Caco-2 (cell line): ENCODE measurements around the gene ADNP. TPM values are rescaled to one million over a fixed set of nuclear protein-coding genes. Genes with fewer than 3 reads are reported as not detected.

Experiments used
- BruUV-seq: library from RNA; stranded (reverse); fragments of 400-500 nt; replicated peaks from 2 replicates; lab custom pipeline; 2021; lab: Mats Ljungman, UMichigan
- CTCF ChIA-PET: fragments of 300-600 bp; sonication (Branson Sonifier 250); formaldehyde crosslinking; loops from one replicate; lab custom pipeline; 2022; ENCODE audit warnings: antibody characterized with exemption; lab: Charles Lee
- POLR2A ChIA-PET: fragments of 300-600 bp; sonication (Branson Sonifier 250); formaldehyde crosslinking; loops from one replicate; lab custom pipeline; 2022; ENCODE audit warnings: antibody characterized with exemption; lab: Charles Lee
- DNase-seq, 2 experiments: peaks; one replicate each; pipeline versions ENCODE4 v3.0.0 to v3.0.0-alpha.2; 2020 to 2022
- H3K27me3 ChIP-seq: replicated peaks from 2 replicates; pipeline ENCODE4 v1.6.0; 2011; ENCODE audit warnings: low read length; ENCODE audit not compliant: control insufficient read depth, insufficient read depth
- H3K36me3 ChIP-seq: 2 replicates; pipeline ENCODE4 v1.5.1; 2011; ENCODE audit warnings: low read length; ENCODE audit not compliant: control insufficient read depth, insufficient read depth
- H3K4me1 ChIP-seq: fragments of 250-450 bp; sonication (Bioruptor Pico); 2 replicates; pipeline ENCODE4 v1.5.1; 2020; ENCODE audit warnings: mild to moderate bottlenecking
- H3K4me3 ChIP-seq: 2 replicates; pipeline ENCODE4 v1.5.1; 2011; ENCODE audit warnings: low read depth, mild to moderate bottlenecking, control low read depth, low read length
- H3K9me3 ChIP-seq: fragments of 250-450 bp; sonication (Bioruptor Pico); 2 replicates; pipeline ENCODE4 v1.5.1; 2020; ENCODE audit warnings: mild to moderate bottlenecking, moderate library complexity
- H3K27ac Mint-ChIP-seq: one replicate; pipeline ENCODE4 v1.8.0; 2022; ENCODE audit warnings: mixed read lengths; ENCODE audit not compliant: unreplicated experiment
- H3K27me3 Mint-ChIP-seq: one replicate; pipeline ENCODE4 v1.8.0; 2022; ENCODE audit warnings: mixed read lengths; ENCODE audit not compliant: insufficient read depth, unreplicated experiment
- H3K36me3 Mint-ChIP-seq: one replicate; pipeline ENCODE4 v1.8.0; 2022; ENCODE audit warnings: mild to moderate bottlenecking, mixed read lengths; ENCODE audit not compliant: insufficient read depth, unreplicated experiment
- H3K4me1 Mint-ChIP-seq: one replicate; pipeline ENCODE4 v1.8.0; 2022; ENCODE audit warnings: low read depth, mixed read lengths; ENCODE audit not compliant: unreplicated experiment
- H3K4me3 Mint-ChIP-seq: one replicate; pipeline ENCODE4 v1.8.0; 2022; ENCODE audit warnings: mild to moderate bottlenecking, moderate library complexity, mixed read lengths; ENCODE audit not compliant: unreplicated experiment
- H3K9me3 Mint-ChIP-seq: one replicate; pipeline ENCODE4 v1.8.0; 2022; ENCODE audit warnings: mixed read lengths; ENCODE audit not compliant: unreplicated experiment
- intact Hi-C: fragments of 100-400 bp; cut with micrococcal nuclease; formaldehyde crosslinking; loops from one replicate; pipeline ENCODE4 v1.10.0; 2022; ENCODE audit not compliant: unreplicated experiment
- total RNA-seq: library from RNA; stranded (reverse); gene quantifications from 2 replicates; pipeline ENCODE4 v1.2.3, GENCODE V29; 2022
- TF ChIP-seq, protein P1 (sequence below), 2 experiments: fragments of 200-600 bp in 1 of 2; IDR thresholded peaks; 1 replicate in 1 of 2; 2 replicates in 1 of 2; pipeline versions ENCODE4 v1.5.1 to v1.8.0; 2011 to 2022; ENCODE audit warnings: antibody characterized with exemption in 1 of 2, control low read depth in 1 of 2, inconsistent platforms in 1 of 2, low read depth in 1 of 2, low read length in 1 of 2, mild to moderate bottlenecking in 1 of 2, moderate library complexity in 1 of 2; ENCODE audit not compliant: insufficient read depth in 1 of 2, severe bottlenecking in 1 of 2, unreplicated experiment in 1 of 2

The ADNP gene
- total RNA-seq, 1 experiment from 2014 or later = 154 TPM

DNA sequence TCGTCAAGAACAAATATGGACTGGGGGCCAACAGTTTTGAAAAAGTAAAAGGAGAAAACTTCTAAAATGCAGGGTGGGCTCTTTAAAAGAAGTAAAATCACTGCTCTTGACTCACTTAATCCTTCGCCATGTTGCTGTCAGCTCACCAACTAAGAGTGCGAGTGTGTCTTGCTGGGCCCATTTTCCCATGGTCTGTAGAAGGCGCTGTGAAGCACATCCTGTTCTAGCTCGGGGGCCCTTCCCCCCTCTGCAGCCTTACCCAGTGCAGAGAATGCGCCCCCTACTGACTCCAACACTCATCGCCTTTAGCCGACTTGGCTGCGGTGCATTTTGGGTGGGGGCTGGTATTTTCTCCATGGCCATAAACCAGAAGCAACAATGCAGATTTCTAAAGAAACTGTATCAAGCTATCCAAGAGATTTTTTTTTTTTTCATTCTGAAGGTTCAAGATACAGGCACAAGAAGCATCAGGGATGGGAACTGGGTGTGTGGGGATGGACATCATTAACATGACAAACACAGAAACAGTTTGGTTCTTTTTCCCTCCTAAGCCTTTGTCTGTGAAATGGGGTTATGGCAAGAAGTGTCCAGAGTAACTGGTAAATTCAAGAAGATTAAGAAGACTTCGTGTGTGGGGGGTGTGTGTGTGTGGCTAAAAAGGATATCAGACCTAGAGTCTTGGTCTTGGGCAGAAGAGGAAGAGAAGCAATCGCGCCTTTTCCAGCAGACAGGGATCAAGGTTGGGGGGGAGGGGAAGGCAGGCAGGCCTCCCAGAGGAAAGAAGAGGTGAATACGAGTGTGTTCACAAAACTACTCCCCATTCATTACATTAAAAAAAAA, 1.7 kb downstream of the ADNP start:
- TF ChIP-seq, protein P1, sequence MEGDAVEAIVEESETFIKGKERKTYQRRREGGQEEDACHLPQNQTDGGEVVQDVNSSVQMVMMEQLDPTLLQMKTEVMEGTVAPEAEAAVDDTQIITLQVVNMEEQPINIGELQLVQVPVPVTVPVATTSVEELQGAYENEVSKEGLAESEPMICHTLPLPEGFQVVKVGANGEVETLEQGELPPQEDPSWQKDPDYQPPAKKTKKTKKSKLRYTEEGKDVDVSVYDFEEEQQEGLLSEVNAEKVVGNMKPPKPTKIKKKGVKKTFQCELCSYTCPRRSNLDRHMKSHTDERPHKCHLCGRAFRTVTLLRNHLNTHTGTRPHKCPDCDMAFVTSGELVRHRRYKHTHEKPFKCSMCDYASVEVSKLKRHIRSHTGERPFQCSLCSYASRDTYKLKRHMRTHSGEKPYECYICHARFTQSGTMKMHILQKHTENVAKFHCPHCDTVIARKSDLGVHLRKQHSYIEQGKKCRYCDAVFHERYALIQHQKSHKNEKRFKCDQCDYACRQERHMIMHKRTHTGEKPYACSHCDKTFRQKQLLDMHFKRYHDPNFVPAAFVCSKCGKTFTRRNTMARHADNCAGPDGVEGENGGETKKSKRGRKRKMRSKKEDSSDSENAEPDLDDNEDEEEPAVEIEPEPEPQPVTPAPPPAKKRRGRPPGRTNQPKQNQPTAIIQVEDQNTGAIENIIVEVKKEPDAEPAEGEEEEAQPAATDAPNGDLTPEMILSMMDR (IDR thresholded peaks at IDR 0.05; ENCODE audit: insufficient read depth in 1 of 2, low read depth in 1 of 2, low read length in 1 of 2, severe bottlenecking in 1 of 2, unreplicated experiment in 1 of 2) = peak; percentile 99
- intact Hi-C loops = loop anchor here (1.0 kb wide), 4 partner anchors 13 to 135 kb away; no protein-coding TSS in a partner anchor
- no TSS peak for BruUV-seq

DNA sequence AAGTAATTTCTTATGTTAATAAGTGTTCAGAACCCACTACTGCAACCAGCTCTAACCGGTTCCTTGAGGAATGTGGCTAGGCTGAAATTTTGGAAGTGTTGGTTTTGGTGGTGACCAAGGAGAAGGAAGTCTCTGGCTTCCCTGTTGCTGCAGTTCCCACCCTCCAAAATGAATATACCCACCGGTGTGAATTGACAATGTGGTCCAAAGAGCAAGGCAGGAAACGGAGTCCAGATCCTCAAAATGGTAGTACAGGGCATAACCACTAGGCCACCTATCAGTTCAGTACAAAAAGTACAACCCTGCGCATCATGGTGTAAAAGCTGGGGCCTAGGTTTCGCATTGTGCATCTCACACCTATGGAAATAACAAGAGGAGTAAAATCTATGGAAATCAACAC, 2.8 kb downstream of the ADNP start:
- TF ChIP-seq, protein P1 (IDR thresholded peaks at IDR 0.05; ENCODE audit: insufficient read depth in 1 of 2, low read depth in 1 of 2, low read length in 1 of 2, severe bottlenecking in 1 of 2, unreplicated experiment in 1 of 2) = no peak
- Mint-ChIP-seq H3K4me3 (peak overlapping the region; percentile 90), H3K27me3 (no peaks in the 10 kb centered on the region), H3K9me3 (no peaks in the 10 kb centered on the region), H3K27ac (no peak overlapping the region), H3K4me1 (peaks cover 55% of the 10 kb centered on the region), H3K36me3 (peaks cover 100% of the 10 kb centered on the region)
- H3K4me3 ChIP-seq = no peak overlapping the region
- no TSS peak for BruUV-seq
- intact Hi-C loops = no loop called here
- H3K4me1 ChIP-seq = peaks cover 39% of the 10 kb centered on the region
- H3K36me3 ChIP-seq = peaks cover 5% of the 10 kb centered on the region
- H3K27me3 ChIP-seq = no peaks in the 10 kb centered on the region
- H3K9me3 ChIP-seq = no peaks in the 10 kb centered on the region
- ChIA-PET CTCF (interaction anchor here (1.5 to 6.5 kb wide), 5 partner anchors 12 to 140 kb away, joined by 4 to 116 read pairs (median 8); partner anchors contain the start of gene BCAS4), POLR2A (interaction anchor here (0.8 kb wide), 1 partner anchor 134 kb away, joined by 3 read pairs; the partner anchor contains the start of gene BCAS4)
- DNase-seq = no peak

More for the DNA sequence above, 1.7 kb downstream of the ADNP start:
- Mint-ChIP-seq H3K27me3 (no peaks in the 10 kb centered on the region), H3K4me1 (peaks cover 56% of the 10 kb centered on the region), H3K27ac (peak overlapping the region; percentile 89), H3K4me3 (peak overlapping the region; percentile 90), H3K36me3 (peaks cover 100% of the 10 kb centered on the region), H3K9me3 (no peaks in the 10 kb centered on the region)
- Histone ChIP-seq H3K36me3 (peaks cover 8% of the 10 kb centered on the region), H3K9me3 (no peaks in the 10 kb centered on the region), H3K27me3 (no peaks in the 10 kb centered on the region), H3K4me1 (peaks cover 50% of the 10 kb centered on the region), H3K4me3 (peak overlapping the region; percentile 96)
- peak; percentile 96 to 98 for DNase-seq
- ChIA-PET POLR2A (interaction anchor here (0.6 to 4.2 kb wide), 6 partner anchors 13 to 139 kb away, joined by 3 to 105 read pairs (median 6); partner anchors contain the start of genes BCAS4, DPM1 and MOCS3), CTCF (interaction anchor here (0.5 to 6.5 kb wide), 33 partner anchors 8 to 1784 kb away, joined by 3 to 116 read pairs (median 4); partner anchors contain the start of genes BCAS4, DPM1 and MOCS3)

DNA sequence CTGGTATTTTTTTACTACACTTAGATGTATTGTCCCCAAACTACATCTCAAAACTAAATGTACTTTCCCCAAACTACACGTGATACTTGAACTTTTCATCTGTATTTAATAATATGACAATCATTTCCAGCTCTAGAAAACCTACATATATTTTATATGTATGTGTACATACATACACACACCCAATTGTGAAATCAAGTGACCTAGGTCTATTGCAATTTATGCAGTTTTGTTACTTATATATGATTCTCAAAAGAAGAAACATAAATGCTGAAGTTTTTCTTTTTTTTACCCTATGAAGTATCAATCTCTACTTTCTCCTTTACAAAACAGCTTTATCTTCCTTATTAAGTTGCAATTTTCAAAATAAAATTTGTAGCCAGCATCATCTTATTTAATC, 4.7 kb downstream of the ADNP start:
- H3K27me3 ChIP-seq = no peaks in the 10 kb centered on the region
- no peak overlapping the region for H3K4me3 ChIP-seq
- TF ChIP-seq, protein P1 (IDR thresholded peaks at IDR 0.05; ENCODE audit: insufficient read depth in 1 of 2, low read depth in 1 of 2, low read length in 1 of 2, severe bottlenecking in 1 of 2, unreplicated experiment in 1 of 2) = no peak
- no peak for DNase-seq
- Mint-ChIP-seq H3K27me3 (no peaks in the 10 kb centered on the region), H3K4me1 (peaks cover 42% of the 10 kb centered on the region), H3K4me3 (no peak overlapping the region), H3K9me3 (no peaks in the 10 kb centered on the region), H3K27ac (no peak overlapping the region), H3K36me3 (peaks cover 100% of the 10 kb centered on the region)
- H3K9me3 ChIP-seq = no peaks in the 10 kb centered on the region
- peaks cover 22% of the 10 kb centered on the region for H3K4me1 ChIP-seq
- ChIA-PET CTCF (interaction anchor here (1.9 kb wide), 1 partner anchor 132 kb away, joined by 7 read pairs; the partner anchor contains the start of gene BCAS4), POLR2A (no interaction called here)
- intact Hi-C loops = no loop called here
- BruUV-seq = no TSS peak
- H3K36me3 ChIP-seq = peaks cover 5% of the 10 kb centered on the region
